ENCODE data around the gene BACE2.
"Not testable (repeated sequence)": the region's sequence is repeated elsewhere in the genome, so short reads cannot be mapped to it uniquely, and the experiment has no call there.

Gene BACE2

GRCh38 chr21:41217671-41218385, 49.9 kb downstream of the BACE2 start:
- DNase-seq, result no peak

GRCh38 chr21:41219498-41220207, 51.7 kb downstream of the BACE2 start:
- no peak for DNase-seq

- no peak for DNase-seq
These were observed 52.3 kb downstream of the BACE2 start for GRCh38 chr21:41220208-41220733.

- DNase-seq, result no peak
These were observed 54.5 kb downstream of the BACE2 start for GRCh38 chr21:41222247-41223068.

- DNase-seq, result no peak
These were observed 58.9 kb downstream of the BACE2 start for GRCh38 chr21:41226853-41227252.

- no peak for DNase-seq
These were observed 59.5 kb downstream of the BACE2 start for GRCh38 chr21:41227357-41228005.

- DNase-seq, result no peak
These were observed 60.0 kb downstream of the BACE2 start for GRCh38 chr21:41228006-41228370.

GRCh38 chr21:41228492-41228891, 60.5 kb downstream of the BACE2 start:
- DNase-seq, result no peak

- no peak for DNase-seq
These were observed 61.0 kb downstream of the BACE2 start for GRCh38 chr21:41228958-41229357.

- DNase-seq, result no peak
These were observed 61.7 kb downstream of the BACE2 start for GRCh38 chr21:41229509-41230248.

- no peak for DNase-seq
These were observed 62.5 kb downstream of the BACE2 start for GRCh38 chr21:41230497-41230896.

GRCh38 chr21:41231060-41231459, 63.1 kb downstream of the BACE2 start:
- DNase-seq, result no peak

- DNase-seq, result no peak
These were observed 64.1 kb downstream of the BACE2 start for GRCh38 chr21:41232013-41232412.

- no peak for DNase-seq
These were observed 66.0 kb downstream of the BACE2 start for GRCh38 chr21:41233916-41234315.

GRCh38 chr21:41234569-41234968, 66.6 kb downstream of the BACE2 start:
- DNase-seq, result no peak

GRCh38 chr21:41235201-41235600, 67.2 kb downstream of the BACE2 start:
- DNase-seq, result no peak

GRCh38 chr21:41236352-41236973, 68.5 kb downstream of the BACE2 start:
- DNase-seq, result no peak

- not testable (repeated sequence) for DNase-seq
These were observed 70.3 kb downstream of the BACE2 start for GRCh38 chr21:41238081-41238796.

- DNase-seq, result no peak
These were observed 72.1 kb downstream of the BACE2 start for GRCh38 chr21:41240040-41240439.

GRCh38 chr21:41241341-41241740, 73.4 kb downstream of the BACE2 start:
- DNase-seq, result no peak

GRCh38 chr21:41242238-41242829, 74.4 kb downstream of the BACE2 start:
- no peak for DNase-seq

Measured in NCI-H524 (cell line).